HG02798 (cell line): ENCODE measurements around the gene EML4.

Source experiments
- ATAC-seq: cut with Tn5 transposase; IDR thresholded peaks from one replicate; pipeline ENCODE4 v1.9.1; 2021; ENCODE audit warnings: mild to moderate bottlenecking; ENCODE audit not compliant: unreplicated experiment, poor library complexity

Gene EML4

GRCh38 chr2:42192652-42193566, 23.8 kb downstream of the EML4 start:
- peak; percentile 66 for ATAC-seq

- ATAC-seq: no peak
Measured at GRCh38 chr2:42193722-42194187, 24.6 kb downstream of the EML4 start.

GRCh38 chr2:42194428-42194827, 25.3 kb downstream of the EML4 start:
- ATAC-seq: no peak

- no peak for ATAC-seq
Measured at GRCh38 chr2:42195559-42195958, 26.4 kb downstream of the EML4 start.

- no peak for ATAC-seq
Measured at GRCh38 chr2:42196070-42196402, 26.9 kb downstream of the EML4 start.

- ATAC-seq: peak; percentile 56
Measured at GRCh38 chr2:42196403-42197267, 27.5 kb downstream of the EML4 start.

GRCh38 chr2:42197792-42198191, 28.6 kb downstream of the EML4 start:
- no peak for ATAC-seq

GRCh38 chr2:42198466-42198865, 29.3 kb downstream of the EML4 start:
- ATAC-seq: no peak

- no peak for ATAC-seq
Measured at GRCh38 chr2:42199002-42199401, 29.8 kb downstream of the EML4 start.

GRCh38 chr2:42199626-42200025, 30.5 kb downstream of the EML4 start:
- ATAC-seq: no peak

- no peak for ATAC-seq
Measured at GRCh38 chr2:42200926-42201855, 32.0 kb downstream of the EML4 start.

- no peak for ATAC-seq
Measured at GRCh38 chr2:42202634-42203008, 33.5 kb downstream of the EML4 start.

- ATAC-seq: no peak
Measured at GRCh38 chr2:42203792-42204191, 34.6 kb downstream of the EML4 start.

GRCh38 chr2:42205337-42205736, 36.2 kb downstream of the EML4 start:
- ATAC-seq: no peak

GRCh38 chr2:42207826-42208225, 38.7 kb downstream of the EML4 start:
- ATAC-seq: no peak

- ATAC-seq: no peak
Measured at GRCh38 chr2:42210203-42210602, 41.0 kb downstream of the EML4 start.

- ATAC-seq: no peak
Measured at GRCh38 chr2:42211291-42211690, 42.1 kb downstream of the EML4 start.

GRCh38 chr2:42214669-42215068, 45.5 kb downstream of the EML4 start:
- no peak for ATAC-seq

- no peak for ATAC-seq
Measured at GRCh38 chr2:42216694-42217093, 47.5 kb downstream of the EML4 start.

GRCh38 chr2:42217307-42217706, 48.2 kb downstream of the EML4 start:
- no peak for ATAC-seq
